SK-N-SH (cell line): ENCODE results near the gene H2AZ2.

Experiments used
- CTCF ChIP-seq: fragments of 200-600 bp; sonication (generic); IDR thresholded peaks from 2 replicates; pipeline ENCODE4 v1.6.1; 2017; ENCODE audit warnings: antibody characterized with exemption, mild to moderate bottlenecking, moderate library complexity
- GABPA ChIP-seq: IDR thresholded peaks from 2 replicates; pipeline ENCODE4 v1.4.0; 2012; ENCODE audit warnings: low read depth, mild to moderate bottlenecking
- POLR2AphosphoS5 ChIP-seq: IDR thresholded peaks from 2 replicates; pipeline ENCODE4 v1.6.1; 2012; ENCODE audit warnings: low read depth, low read length
- SMC3 ChIP-seq: IDR thresholded peaks from 2 replicates; pipeline ENCODE4 v1.6.1; 2012; ENCODE audit warnings: low read depth, low read length, improper control_type of control experiment

DNA sequence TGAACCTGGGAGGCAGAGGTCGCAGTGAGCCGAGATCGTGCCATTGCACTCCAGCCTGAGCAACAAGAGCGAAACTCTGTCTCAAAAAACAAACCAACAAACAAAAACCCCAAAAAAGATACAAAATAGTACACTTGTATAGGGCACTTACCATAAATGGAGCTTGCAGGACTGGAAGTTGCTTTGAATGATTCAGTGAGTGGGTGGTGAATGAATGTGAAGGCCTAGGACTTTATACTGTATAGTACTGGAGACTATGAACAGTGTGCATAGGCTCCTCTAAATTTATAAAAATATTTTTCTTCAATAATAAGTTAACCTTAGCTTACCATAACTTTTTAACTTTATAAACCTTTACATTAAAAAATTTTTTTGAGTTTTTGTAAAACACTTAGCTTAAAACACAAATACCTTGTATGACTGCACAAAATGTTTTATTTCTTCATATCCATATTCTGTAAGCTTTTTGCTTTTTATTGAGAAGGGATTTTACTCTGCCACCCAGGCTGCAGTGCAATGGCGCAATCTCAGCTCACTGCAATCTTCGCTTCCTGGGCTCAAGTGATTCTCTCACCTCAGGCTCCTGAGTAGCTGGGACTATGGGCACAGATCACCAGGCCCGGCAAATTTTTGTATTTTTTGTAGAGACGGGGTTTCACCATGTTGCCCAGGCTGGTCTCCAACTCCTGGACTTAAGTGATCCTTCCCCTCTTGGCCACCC is 6.9 kb upstream of the H2AZ2 start:
- TF ChIP-seq CTCF (no peak), GABPA (no peak), POLR2AphosphoS5 (no peak), SMC3 (no peak)
